Retinal pigment epithelial cell (primary cell): ENCODE data around the gene PLEKHN1.

Source experiments
- DNase-seq: peaks from one replicate; pipeline ENCODE4 v3.0.0-alpha.2; 2010; ENCODE audit warnings: low read depth
- H3K4me3 ChIP-seq: 2 replicates; pipeline ENCODE4 v1.5.1; 2011; ENCODE audit warnings: mild to moderate bottlenecking, low read length, control low read depth, moderate library complexity
- CTCF ChIP-seq: conservative IDR thresholded peaks from 2 replicates; pipeline ENCODE4 v1.5.1; 2011; ENCODE audit warnings: low read depth, low read length, control low read depth, inconsistent platforms

The PLEKHN1 gene

GRCh38 chr1:1023700-1024099, 57.4 kb downstream of the PLEKHN1 start:
- H3K4me3 ChIP-seq, result peak overlapping the region; percentile 10
- no peak for DNase-seq
- no peak for TF ChIP-seq CTCF

- H3K4me3 ChIP-seq, result peak overlapping the region; percentile 10
- no peak for TF ChIP-seq CTCF
- DNase-seq, result no peak
Observed at GRCh38 chr1:1024149-1024770, 58.0 kb downstream of the PLEKHN1 start.

- DNase-seq, result peak; percentile 62
- peak overlapping the region; percentile 36 for H3K4me3 ChIP-seq
- TF ChIP-seq CTCF, result no peak
Observed at GRCh38 chr1:1024771-1025699, 58.8 kb downstream of the PLEKHN1 start.
